HEK293 (cell line): Measurements from ENCODE around the gene MED29.

Source experiments
- GFI1B ChIP-seq: fragments of 450-650 bp; formaldehyde crosslinking; IDR thresholded peaks from 2 replicates; pipeline ENCODE4 v1.5.1; 2016; ENCODE audit warnings: missing biosample characterization, missing genetic modification characterization
- HOXA7 ChIP-seq: sonication (generic); formaldehyde crosslinking; IDR thresholded peaks from 2 replicates; pipeline ENCODE4 v1.8.1; 2022; ENCODE audit warnings: missing genetic modification reagents, borderline replicate concordance
- KLF10 ChIP-seq: fragments of 450-650 bp; IDR thresholded peaks from 2 replicates; pipeline ENCODE4 v1.5.1; 2018; ENCODE audit warnings: missing biosample characterization, mild to moderate bottlenecking, missing genetic modification characterization
- MEIS1 ChIP-seq: sonication (generic); formaldehyde crosslinking; IDR thresholded peaks from 2 replicates; pipeline ENCODE4 v1.8.1; 2022; ENCODE audit warnings: missing genetic modification reagents, mild to moderate bottlenecking, borderline replicate concordance
- SCRT2 ChIP-seq: fragments of 450-650 bp; formaldehyde crosslinking; IDR thresholded peaks from 2 replicates; pipeline ENCODE4 v1.5.1; 2016; ENCODE audit warnings: missing biosample characterization, missing genetic modification characterization
- YY1 ChIP-seq: fragments of 450-650 bp; formaldehyde crosslinking; IDR thresholded peaks from 2 replicates; pipeline ENCODE4 v1.5.1; 2018; ENCODE audit warnings: missing biosample characterization, missing genetic modification characterization
- ZBTB17 ChIP-seq: fragments of 450-650 bp; formaldehyde crosslinking; IDR thresholded peaks from 2 replicates; pipeline ENCODE4 v1.5.1; 2016; ENCODE audit warnings: missing biosample characterization, missing genetic modification characterization
- ZBTB21 ChIP-seq: fragments of 450-650 bp; formaldehyde crosslinking; IDR thresholded peaks from 2 replicates; pipeline ENCODE4 v1.5.1; 2017; ENCODE audit warnings: missing biosample characterization, missing genetic modification characterization
- ZFP3 ChIP-seq: fragments of 450-650 bp; formaldehyde crosslinking; IDR thresholded peaks from 2 replicates; pipeline ENCODE4 v1.5.1; 2016; ENCODE audit warnings: low read depth, missing biosample characterization, missing genetic modification characterization
- ZIC2 ChIP-seq: fragments of 450-650 bp; formaldehyde crosslinking; IDR thresholded peaks from 2 replicates; pipeline ENCODE4 v1.5.1; 2016; ENCODE audit warnings: missing biosample characterization, missing genetic modification characterization
- ZNF10 ChIP-seq: fragments of 450-650 bp; formaldehyde crosslinking; IDR thresholded peaks from 2 replicates; pipeline ENCODE4 v1.5.1; 2017; ENCODE audit warnings: missing biosample characterization, missing genetic modification characterization
- ZNF155 ChIP-seq: fragments of 450-650 bp; formaldehyde crosslinking; IDR thresholded peaks from 2 replicates; pipeline ENCODE4 v1.5.1; 2016; ENCODE audit warnings: missing biosample characterization, missing genetic modification characterization
- ZNF202 ChIP-seq: fragments of 450-650 bp; formaldehyde crosslinking; IDR thresholded peaks from 2 replicates; pipeline ENCODE4 v1.5.1; 2016; ENCODE audit warnings: missing biosample characterization, missing genetic modification characterization, borderline replicate concordance
- ZNF26 ChIP-seq: fragments of 450-650 bp; formaldehyde crosslinking; IDR thresholded peaks from 2 replicates; pipeline ENCODE4 v1.5.1; 2016; ENCODE audit warnings: missing biosample characterization, missing genetic modification characterization
- ZNF266 ChIP-seq: fragments of 450-650 bp; formaldehyde crosslinking; IDR thresholded peaks from 2 replicates; pipeline ENCODE4 v1.5.1; 2016; ENCODE audit warnings: missing biosample characterization, missing genetic modification characterization, low read depth
- ZNF354C ChIP-seq: fragments of 450-650 bp; formaldehyde crosslinking; IDR thresholded peaks from 2 replicates; pipeline ENCODE4 v1.5.1; 2016; ENCODE audit warnings: missing biosample characterization, missing genetic modification characterization, low read depth, borderline replicate concordance
- ZNF510 ChIP-seq: fragments of 450-650 bp; formaldehyde crosslinking; IDR thresholded peaks from 2 replicates; pipeline ENCODE4 v1.5.1; 2018; ENCODE audit warnings: mild to moderate bottlenecking, missing genetic modification characterization, missing biosample characterization; ENCODE audit not compliant: insufficient replicate concordance
- ZNF530 ChIP-seq: fragments of 450-650 bp; formaldehyde crosslinking; IDR thresholded peaks from 2 replicates; pipeline ENCODE4 v1.5.1; 2016; ENCODE audit warnings: low read depth, missing biosample characterization, missing genetic modification characterization
- ZNF600 ChIP-seq: fragments of 450-650 bp; formaldehyde crosslinking; IDR thresholded peaks from 2 replicates; pipeline ENCODE4 v1.5.1; 2016; ENCODE audit warnings: missing biosample characterization, missing genetic modification characterization
- ZNF629 ChIP-seq: fragments of 450-650 bp; formaldehyde crosslinking; IDR thresholded peaks from 2 replicates; pipeline ENCODE4 v1.5.1; 2017; ENCODE audit warnings: missing biosample characterization, missing genetic modification characterization
- ZNF660 ChIP-seq: fragments of 450-650 bp; IDR thresholded peaks from 2 replicates; pipeline ENCODE4 v1.5.1; 2018; ENCODE audit warnings: missing biosample characterization, mild to moderate bottlenecking, missing genetic modification characterization
- ZNF670 ChIP-seq: fragments of 450-650 bp; formaldehyde crosslinking; IDR thresholded peaks from 2 replicates; pipeline ENCODE4 v1.5.1; 2016; ENCODE audit warnings: missing biosample characterization, missing genetic modification characterization, low read depth
- ZNF785 ChIP-seq: fragments of 450-650 bp; formaldehyde crosslinking; IDR thresholded peaks from 2 replicates; pipeline ENCODE4 v1.5.1; 2016; ENCODE audit warnings: missing biosample characterization, missing genetic modification characterization
- ZSCAN30 ChIP-seq: fragments of 450-650 bp; IDR thresholded peaks from 2 replicates; pipeline ENCODE4 v1.5.1; 2018; ENCODE audit warnings: missing biosample characterization, mild to moderate bottlenecking, missing genetic modification characterization, moderate library complexity
- TF ChIP-seq, protein P1 (sequence below): fragments of 450-650 bp; formaldehyde crosslinking; IDR thresholded peaks from 2 replicates; pipeline ENCODE4 v1.5.1; 2016; ENCODE audit warnings: missing biosample characterization, missing genetic modification characterization
- TF ChIP-seq, protein P2 (sequence below): fragments of 450-650 bp; formaldehyde crosslinking; IDR thresholded peaks from 2 replicates; pipeline ENCODE4 v1.5.1; 2016; ENCODE audit warnings: missing biosample characterization, missing genetic modification characterization, borderline replicate concordance
- TF ChIP-seq, protein P3 (sequence below): fragments of 450-650 bp; IDR thresholded peaks from 2 replicates; pipeline ENCODE4 v1.5.1; 2018; ENCODE audit warnings: missing biosample characterization, missing genetic modification characterization
- TF ChIP-seq, protein P4 (sequence below): fragments of 450-650 bp; formaldehyde crosslinking; IDR thresholded peaks from 2 replicates; pipeline ENCODE4 v1.5.1; 2017; ENCODE audit warnings: missing biosample characterization, missing genetic modification characterization

MED29 gene

DNA sequence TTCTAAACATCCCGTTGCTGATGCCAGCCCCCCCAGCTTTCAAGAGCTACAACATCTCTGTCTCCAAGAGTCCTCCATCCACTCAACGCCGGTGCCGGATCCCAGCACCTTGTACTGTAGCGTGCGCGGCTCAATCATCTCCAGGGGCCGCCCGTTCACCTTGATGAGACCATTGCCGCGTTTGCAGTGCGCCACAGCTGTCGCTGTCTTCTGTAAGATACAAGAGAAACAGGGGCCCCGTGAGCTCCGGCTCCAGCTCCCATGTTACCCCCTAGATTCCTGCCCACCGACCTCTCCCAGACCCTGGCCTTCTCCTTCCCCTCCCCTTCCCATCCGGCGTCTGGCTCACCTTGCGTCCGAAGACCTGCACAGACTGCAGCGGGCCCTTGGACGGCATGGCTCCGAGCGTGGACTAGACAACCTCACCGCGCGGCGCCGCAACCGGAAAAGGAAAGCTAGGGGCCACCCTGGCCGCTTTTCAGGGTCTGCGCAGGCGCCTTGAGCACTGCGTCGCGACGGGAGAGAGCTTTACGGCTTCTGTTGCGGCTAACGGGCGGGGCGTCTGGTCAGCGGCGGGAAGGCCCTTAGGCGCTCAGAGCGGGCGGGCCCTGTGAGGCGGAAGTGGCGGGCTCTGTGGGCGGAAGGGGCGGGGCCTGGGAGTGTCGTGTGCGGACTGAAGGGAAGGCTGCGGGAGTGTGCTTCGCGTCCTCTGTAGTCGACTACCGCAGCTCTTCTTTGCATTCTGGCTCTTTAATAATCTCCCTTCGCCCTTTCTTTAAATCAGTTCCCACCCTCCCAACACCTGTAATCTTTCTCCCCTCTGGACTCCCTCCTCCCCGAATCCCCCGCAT is 44.5 kb downstream of the MED29 start, which contains the start of gene RPS16 (continued):
- TF ChIP-seq ZNF510 (no peak), HOXA7 (CRISPR knock-in tag) (no peak), ZNF202 (tag by site-specific recombination) (no peak), ZIC2 (tag by site-specific recombination) (0 out of 2 replicates have a peak, but pooled peaks have one; percentile 24), GFI1B (tag by site-specific recombination) (no peak), ZNF785 (0 out of 2 replicates have a peak, but pooled peaks have one; percentile 35), ZNF26 (tag by site-specific recombination) (no peak), ZFP3 (no peak), ZBTB21 (tag by site-specific recombination) (peak; percentile 52), ZNF670 (tag by site-specific recombination) (no peak), ZNF266 (tag by site-specific recombination) (no peak; the same call in 1 of the 2 replicates), ZNF629 (tag by site-specific recombination) (peak; percentile 88), ZNF660 (tag by site-specific recombination) (peak; percentile 80), ZNF10 (peak; percentile 12; the same call in 1 of the 2 replicates), ZBTB17 (tag by site-specific recombination) (peak; percentile 80), MEIS1 (no peak), YY1 (tag by site-specific recombination) (peak; percentile 67; the same call in 1 of the 2 replicates), ZNF600 (no peak), ZNF530 (tag by site-specific recombination) (no peak), ZNF354C (no peak), ZSCAN30 (tag by site-specific recombination) (peak; percentile 79), ZNF155 (no peak), KLF10 (peak; percentile 87), SCRT2 (tag by site-specific recombination) (peak; percentile 90)
- TF ChIP-seq, protein P1, sequence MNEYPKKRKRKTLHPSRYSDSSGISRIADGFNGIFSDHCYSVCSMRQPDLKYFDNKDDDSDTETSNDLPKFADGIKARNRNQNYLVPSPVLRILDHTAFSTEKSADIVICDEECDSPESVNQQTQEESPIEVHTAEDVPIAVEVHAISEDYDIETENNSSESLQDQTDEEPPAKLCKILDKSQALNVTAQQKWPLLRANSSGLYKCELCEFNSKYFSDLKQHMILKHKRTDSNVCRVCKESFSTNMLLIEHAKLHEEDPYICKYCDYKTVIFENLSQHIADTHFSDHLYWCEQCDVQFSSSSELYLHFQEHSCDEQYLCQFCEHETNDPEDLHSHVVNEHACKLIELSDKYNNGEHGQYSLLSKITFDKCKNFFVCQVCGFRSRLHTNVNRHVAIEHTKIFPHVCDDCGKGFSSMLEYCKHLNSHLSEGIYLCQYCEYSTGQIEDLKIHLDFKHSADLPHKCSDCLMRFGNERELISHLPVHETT (tag by site-specific recombination) = peak; percentile 87
- TF ChIP-seq, protein P2, sequence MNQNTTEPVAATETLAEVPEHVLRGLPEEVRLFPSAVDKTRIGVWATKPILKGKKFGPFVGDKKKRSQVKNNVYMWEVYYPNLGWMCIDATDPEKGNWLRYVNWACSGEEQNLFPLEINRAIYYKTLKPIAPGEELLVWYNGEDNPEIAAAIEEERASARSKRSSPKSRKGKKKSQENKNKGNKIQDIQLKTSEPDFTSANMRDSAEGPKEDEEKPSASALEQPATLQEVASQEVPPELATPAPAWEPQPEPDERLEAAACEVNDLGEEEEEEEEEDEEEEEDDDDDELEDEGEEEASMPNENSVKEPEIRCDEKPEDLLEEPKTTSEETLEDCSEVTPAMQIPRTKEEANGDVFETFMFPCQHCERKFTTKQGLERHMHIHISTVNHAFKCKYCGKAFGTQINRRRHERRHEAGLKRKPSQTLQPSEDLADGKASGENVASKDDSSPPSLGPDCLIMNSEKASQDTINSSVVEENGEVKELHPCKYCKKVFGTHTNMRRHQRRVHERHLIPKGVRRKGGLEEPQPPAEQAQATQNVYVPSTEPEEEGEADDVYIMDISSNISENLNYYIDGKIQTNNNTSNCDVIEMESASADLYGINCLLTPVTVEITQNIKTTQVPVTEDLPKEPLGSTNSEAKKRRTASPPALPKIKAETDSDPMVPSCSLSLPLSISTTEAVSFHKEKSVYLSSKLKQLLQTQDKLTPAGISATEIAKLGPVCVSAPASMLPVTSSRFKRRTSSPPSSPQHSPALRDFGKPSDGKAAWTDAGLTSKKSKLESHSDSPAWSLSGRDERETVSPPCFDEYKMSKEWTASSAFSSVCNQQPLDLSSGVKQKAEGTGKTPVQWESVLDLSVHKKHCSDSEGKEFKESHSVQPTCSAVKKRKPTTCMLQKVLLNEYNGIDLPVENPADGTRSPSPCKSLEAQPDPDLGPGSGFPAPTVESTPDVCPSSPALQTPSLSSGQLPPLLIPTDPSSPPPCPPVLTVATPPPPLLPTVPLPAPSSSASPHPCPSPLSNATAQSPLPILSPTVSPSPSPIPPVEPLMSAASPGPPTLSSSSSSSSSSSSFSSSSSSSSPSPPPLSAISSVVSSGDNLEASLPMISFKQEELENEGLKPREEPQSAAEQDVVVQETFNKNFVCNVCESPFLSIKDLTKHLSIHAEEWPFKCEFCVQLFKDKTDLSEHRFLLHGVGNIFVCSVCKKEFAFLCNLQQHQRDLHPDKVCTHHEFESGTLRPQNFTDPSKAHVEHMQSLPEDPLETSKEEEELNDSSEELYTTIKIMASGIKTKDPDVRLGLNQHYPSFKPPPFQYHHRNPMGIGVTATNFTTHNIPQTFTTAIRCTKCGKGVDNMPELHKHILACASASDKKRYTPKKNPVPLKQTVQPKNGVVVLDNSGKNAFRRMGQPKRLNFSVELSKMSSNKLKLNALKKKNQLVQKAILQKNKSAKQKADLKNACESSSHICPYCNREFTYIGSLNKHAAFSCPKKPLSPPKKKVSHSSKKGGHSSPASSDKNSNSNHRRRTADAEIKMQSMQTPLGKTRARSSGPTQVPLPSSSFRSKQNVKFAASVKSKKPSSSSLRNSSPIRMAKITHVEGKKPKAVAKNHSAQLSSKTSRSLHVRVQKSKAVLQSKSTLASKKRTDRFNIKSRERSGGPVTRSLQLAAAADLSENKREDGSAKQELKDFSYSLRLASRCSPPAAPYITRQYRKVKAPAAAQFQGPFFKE (tag by site-specific recombination) = no peak; the same call in 1 of the 2 replicates
- TF ChIP-seq, protein P3, sequence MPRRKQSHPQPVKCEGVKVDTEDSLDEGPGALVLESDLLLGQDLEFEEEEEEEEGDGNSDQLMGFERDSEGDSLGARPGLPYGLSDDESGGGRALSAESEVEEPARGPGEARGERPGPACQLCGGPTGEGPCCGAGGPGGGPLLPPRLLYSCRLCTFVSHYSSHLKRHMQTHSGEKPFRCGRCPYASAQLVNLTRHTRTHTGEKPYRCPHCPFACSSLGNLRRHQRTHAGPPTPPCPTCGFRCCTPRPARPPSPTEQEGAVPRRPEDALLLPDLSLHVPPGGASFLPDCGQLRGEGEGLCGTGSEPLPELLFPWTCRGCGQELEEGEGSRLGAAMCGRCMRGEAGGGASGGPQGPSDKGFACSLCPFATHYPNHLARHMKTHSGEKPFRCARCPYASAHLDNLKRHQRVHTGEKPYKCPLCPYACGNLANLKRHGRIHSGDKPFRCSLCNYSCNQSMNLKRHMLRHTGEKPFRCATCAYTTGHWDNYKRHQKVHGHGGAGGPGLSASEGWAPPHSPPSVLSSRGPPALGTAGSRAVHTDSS (tag by site-specific recombination) = no peak; the same call in 1 of the 2 replicates
- TF ChIP-seq, protein P4, sequence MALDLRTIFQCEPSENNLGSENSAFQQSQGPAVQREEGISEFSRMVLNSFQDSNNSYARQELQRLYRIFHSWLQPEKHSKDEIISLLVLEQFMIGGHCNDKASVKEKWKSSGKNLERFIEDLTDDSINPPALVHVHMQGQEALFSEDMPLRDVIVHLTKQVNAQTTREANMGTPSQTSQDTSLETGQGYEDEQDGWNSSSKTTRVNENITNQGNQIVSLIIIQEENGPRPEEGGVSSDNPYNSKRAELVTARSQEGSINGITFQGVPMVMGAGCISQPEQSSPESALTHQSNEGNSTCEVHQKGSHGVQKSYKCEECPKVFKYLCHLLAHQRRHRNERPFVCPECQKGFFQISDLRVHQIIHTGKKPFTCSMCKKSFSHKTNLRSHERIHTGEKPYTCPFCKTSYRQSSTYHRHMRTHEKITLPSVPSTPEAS (tag by site-specific recombination) = no peak
